HG03280 (cell line): ENCODE results near the gene ZNF629.
A peak's percentile ranks its signal among the peaks of the same experiment; 100 is the strongest.

Experiments used
- ATAC-seq: cut with Tn5 transposase; IDR thresholded peaks from one replicate; pipeline ENCODE4 v1.9.1; 2021; ENCODE audit warnings: mild to moderate bottlenecking, moderate library complexity; ENCODE audit not compliant: unreplicated experiment

ZNF629 gene

DNA sequence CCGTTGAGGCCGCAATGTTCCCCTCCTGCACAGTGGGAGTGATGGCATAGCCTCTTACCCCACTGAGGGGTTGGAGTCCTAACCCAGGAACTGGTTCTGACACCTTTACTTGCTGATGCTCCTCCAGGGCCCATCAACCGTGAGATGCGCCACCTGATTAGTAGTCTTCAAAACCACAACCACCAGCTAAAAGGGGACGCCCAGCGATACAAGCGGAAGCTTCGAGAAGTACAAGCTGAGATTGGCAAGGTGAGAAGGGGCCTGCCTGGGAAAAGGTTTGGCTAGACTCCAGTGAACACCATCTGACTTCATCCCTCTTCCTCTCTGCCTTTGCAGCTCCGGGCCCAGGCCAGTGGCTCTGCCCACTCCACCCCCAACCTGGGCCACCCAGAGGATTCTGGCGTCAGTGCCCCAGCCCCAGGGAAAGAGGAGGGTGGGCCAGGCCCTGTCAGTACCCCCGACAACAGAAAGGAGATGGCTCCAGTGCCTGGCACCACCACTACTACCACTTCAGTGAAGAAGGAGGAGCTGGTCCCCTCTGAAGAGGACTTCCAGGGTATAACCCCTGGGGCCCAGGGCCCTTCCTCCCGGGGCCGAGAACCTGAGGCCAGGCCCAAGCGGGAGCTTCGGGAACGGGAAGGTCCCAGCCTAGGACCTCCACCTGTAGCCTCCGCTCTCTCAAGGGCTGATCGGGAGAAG is 19.1 kb downstream of the ZNF629 start:
- no peak for ATAC-seq

DNA sequence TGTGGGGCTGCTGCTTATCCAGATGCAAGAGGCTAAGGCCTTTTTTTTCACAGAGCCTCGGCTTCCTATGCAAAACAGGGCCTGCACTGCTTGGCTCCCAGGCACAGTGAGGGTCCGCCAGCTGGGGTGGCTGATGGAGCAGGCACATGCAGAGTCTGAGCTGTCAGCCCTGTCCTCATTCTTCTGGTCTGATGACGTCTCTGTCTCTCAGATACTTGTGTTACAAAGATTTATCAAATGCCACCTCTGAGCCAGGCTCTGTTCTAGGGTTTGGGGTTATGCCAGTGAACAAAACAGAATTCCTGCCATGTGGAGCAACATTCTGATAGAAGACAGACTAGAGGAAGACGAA is 20.1 kb downstream of the ZNF629 start:
- ATAC-seq = no peak

DNA sequence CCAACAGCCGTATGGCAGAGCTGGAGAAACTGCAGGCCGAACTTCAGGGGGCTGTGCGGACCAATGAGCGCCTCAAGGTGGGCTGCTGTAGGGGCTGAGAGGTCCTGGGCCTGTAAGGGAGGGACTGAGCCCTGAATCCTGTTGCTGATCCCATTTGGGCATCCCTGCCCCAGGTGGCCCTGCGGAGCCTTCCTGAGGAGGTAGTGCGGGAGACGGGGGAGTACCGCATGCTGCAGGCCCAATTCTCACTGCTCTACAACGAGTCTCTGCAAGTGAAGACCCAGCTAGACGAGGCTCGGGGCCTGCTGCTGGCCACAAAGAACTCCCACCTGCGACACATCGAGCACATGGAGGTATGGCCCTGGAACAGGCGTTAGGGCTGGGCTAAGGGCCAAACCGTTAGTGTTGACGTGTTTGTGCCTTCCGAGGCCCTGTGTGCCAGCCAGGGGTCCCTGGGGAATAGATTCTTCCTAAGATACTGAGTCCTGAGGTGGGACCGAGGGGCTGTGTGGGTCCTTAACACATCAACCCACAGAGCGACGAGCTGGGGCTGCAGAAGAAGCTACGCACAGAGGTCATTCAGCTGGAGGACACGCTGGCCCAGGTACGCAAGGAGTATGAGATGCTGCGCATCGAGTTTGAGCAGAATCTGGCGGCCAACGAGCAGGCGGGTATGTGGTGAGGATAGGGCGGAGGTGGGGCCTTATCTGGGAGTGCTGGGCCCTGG is 20.6 kb downstream of the ZNF629 start:
- no peak for ATAC-seq

DNA sequence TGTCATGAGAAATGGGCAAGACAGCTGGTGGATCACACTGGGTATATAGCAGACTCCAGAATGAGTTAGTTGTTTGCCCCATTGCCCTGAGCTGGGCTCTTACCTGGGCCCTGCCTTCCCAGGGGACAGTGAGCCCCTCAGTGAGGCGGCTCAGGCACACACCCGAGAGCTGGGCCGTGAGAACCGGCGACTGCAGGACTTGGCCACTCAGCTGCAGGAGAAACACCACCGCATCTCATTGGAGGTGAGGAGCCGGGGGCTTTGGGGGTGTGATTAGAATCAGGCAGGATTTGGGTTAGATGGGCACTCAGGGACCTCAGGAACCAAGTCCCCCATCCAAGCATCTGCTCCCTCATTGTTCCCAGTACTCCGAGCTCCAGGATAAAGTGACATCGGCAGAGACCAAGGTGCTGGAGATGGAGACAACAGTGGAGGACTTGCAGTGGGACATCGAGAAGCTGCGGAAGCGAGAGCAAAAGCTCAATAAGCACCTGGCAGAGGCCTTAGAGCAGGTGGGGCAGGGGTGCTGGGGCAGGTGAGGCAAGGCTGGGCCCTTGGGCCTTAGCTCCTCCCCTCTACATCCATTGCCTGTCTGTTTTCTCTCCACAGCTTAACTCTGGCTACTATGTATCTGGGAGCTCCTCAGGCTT is 22.1 kb downstream of the ZNF629 start:
- no peak for ATAC-seq

DNA sequence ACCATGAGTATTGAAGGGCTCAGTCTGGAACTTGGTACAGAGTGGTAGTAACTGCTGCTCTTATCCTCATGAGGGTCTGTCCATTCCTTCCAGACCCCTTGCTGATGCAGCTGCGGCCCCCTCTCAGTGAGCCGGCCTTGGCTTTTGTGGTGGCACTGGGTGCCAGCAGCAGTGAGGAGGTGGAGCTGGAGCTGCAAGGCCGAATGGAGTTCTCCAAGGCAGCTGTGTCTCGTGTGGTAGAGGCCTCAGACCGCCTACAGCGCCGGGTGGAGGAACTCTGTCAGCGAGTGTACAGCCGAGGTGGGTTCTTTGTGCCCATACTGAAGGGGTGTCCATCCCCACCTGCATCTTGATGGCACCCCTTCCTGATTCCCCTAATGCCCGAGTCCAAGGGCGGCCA is 22.9 kb downstream of the ZNF629 start:
- no peak for ATAC-seq

DNA sequence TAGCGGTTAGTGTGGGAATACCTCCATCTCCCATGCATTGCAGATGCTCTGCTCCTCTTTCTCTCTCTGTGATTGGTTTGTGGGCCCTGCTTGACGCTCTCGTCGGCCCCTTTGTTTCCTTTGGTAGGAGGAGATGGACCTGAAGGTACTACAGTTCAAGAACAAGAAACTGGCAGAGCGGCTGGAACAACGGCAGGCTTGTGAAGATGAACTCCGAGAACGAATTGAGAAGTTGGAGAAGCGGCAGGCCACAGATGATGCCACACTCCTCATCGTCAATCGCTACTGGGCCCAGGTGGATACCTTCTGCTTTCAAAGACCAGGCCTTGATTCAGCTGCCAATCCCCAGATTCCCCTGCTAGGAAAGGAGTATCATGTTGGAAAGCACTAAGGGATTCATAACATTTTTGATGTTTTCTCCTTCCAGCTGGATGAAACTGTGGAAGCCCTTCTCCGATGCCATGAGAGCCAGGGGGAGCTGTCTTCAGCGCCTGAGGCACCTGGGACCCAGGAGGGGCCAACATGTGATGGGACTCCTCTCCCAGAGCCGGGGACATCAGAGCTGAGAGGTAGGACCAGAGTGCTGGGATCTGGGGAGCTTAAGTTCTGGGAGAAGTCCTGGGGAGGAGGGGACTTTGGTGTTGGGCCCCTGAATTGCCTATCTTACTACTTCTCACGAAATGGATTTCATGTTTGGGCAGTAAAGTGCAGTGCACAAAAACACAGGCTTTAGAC is 23.8 kb downstream of the ZNF629 start:
- no peak for ATAC-seq

DNA sequence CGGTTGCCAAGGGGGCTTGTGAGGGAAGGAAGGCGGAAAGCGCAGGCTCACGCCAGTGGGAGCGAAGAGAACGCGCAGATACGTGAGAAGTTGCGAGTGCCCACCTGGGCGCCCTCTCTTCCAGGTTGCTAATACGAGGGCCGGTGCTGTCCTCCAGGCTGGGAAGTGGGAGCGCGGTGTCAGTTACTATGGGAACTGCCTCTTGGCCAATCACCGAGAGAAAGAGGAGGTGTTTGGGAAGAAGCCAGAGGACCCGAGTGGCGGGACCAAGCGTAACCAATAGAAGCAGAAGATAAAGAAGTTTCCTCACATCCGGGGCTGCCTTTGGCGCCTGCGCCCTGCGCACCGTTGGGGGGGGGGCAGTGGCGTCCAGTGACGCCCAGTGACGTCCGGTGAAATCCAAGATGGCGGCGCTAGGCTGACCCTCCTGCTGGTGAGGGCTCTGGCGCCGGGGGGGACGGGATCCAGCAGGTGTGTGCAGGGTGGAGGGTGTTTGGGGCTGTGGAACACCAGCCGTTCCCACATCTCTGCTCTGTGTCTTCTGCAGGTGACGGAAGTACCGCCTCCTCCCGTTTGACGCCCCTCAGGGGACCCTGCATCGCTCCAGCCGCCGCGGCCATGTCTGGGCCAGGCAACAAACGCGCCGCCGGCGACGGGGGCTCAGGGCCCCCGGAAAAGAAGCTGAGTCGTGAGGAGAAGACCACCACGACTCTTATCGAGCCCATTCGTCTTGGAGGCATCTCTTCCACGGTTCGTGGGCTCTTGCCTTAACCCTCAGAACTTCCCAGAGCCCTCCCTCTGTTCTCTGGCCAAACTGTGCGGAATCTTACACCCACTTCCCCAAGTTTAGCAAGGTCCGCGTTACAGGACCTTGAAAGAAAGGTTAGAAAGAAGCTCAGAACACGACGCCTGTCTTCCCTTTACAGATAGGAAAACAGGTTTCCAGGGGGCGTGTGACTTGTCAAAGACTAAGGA is 24.8 kb downstream of the ZNF629 start, which contains the start of the genes CFAP119 and RNF40:
Gene CFAP119 (minus strand): TSS at position 135 of the 975 bp plus-strand sequence. CDS start 314 bp downstream, outside the sequence.
Gene RNF40 (plus strand): TSS at position 395 of the 975 bp plus-strand sequence. CDS start 224 bp downstream, at position 619.
- peak; percentile 86 for ATAC-seq

DNA sequence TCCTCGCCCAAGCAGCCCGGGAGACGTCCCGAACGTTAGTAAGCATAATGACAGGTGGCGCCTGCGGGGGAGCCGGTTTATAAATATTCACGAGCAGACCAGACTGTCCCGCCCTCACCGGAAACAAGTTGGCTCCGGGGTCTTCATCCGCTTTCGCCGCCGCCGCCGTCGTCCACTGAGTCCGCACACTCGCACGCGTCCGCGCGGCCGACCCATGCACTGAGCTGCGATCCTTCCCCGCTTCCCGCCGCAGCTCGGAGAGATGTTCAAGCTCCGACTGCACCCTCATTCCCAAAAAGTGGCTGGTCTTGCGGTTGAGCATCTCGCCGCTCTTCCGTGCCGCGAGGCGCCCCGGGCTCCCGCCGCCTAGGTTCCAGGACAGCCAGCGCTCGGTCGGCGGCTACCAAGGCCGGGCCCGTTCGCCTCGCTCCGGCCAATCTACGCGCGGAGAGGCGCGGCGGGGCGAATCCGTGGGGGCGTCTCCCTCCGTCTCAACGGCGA is 25.5 kb downstream of the ZNF629 start:
- ATAC-seq = peak; percentile 36

DNA sequence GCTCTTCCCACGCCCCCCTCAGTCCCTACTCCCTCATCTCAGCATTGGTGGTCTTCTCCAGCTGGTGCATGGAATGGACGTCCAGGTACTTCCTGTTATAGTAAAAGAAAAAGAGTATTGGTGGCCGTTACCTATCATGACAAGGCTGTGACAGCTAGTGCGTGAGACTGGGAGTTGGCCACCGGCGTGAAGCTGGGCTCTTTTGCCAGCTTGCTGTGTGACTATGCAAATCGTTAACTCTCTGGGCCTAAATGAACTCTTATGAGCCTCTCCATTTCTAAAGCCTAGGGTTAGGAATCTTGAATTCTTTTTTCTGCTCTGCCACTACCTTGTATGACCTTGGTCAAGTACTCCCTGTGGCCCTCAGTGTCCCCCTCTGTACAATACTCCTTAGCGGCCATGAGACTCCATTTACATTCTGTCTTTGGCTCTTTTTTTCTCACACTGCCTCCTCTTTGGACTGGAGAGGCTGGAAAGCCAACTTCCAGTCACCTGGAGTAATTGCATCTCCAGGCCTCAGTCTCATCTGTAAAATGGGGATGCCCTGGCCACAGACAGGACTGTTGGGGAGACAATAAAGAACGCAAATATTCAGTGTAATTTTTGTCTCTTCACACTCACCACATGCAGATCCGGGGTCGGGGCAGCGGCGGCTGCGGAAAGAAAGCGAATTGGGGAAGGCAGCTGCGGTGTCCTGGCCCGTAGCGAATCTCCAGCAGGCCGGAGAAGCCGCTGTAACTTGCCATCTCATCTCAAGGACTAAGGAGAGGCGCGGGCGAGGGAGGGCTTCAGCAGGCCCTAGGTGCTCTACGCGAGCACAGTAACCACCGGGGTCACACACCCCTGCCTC is 26.2 kb downstream of the ZNF629 start:
- no peak for ATAC-seq

DNA sequence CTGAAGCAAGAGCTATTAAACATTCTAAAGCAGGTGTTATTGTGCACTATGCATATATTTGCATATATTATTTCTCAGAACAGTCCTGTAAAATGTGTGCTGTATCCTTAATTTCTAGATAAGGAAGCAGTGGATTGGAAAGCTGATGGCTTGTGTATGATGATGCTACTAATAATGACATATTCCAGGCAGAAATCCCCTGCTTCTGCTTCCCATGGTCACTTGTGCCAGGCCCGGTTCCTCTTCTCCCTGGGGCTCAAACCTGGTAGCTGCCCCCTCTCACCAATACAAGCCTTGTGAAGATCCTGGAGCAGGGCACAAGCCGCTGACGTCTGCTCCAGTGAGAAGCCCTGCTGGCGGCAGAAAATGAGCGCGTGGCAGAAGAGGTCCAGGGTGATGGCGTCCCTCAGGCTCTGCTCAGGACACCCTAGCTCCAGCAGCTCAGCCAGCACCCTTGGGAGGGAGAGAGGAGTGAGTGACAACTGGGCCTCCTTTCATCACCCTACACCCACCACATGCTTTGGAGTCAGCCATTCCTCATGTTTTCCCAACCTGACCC is 26.9 kb downstream of the ZNF629 start:
- no peak for ATAC-seq

DNA sequence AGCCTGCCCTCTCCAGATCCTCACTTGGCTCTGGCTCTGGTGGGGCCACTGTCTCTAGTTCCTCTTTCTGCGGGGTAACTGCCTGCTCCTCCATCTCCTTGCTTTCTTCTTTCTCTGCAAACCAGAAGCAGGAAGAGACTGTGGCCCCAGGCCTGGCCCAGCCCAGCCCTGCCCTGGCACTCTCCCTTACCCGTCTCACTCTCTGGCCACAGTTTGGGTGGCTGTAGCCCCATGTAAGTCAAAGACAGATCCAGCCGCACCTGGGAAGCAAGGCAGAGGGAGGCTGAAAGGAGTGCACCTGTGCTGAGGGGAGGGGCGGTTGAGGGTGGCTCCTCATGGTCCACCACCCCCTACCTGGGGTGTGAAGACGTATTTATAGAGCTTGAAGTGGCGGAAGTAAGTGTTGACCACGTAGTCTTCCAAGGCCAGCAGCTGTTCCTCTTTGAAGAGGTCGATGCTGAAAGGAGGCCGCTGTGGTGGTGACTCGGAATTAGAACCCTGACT is 28.0 kb downstream of the ZNF629 start:
- ATAC-seq = no peak

DNA sequence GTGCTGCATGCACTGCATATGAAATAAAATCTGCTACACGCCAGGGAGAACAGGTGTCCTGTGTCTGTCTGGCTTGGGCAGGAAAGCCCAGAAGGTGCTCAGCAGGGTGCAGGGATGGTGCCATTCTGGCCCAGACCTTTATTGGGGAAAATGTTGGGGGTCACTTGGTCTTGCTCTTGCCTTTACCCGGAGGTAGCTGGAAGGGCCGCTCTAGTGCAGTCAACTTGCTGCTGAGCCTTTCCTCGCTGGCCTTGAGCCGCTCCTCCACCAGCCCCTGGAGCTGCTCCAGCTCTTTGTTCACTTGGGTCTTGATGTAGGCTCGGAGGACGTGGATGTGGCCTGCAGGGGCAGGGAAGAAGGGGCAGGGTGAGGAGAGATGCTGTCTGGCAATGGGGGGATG is 29.7 kb downstream of the ZNF629 start:
- no peak for ATAC-seq

DNA sequence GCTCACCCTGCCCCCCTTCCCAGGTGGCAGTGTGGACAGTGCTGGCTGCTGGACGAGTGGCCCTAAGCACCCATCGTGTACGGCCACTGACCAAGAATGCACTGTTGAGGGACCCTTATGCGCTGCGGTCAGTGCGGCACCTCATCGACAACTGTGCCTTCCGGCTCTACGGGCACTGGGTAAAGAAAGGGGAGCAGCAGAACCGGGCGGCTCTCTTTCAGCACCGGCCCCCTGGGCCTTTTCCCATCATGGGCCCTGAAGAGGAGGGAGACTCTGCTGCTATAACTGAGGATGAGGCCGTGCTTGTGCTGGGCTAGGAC is 30.3 kb downstream of the ZNF629 start:
- no peak for ATAC-seq

DNA sequence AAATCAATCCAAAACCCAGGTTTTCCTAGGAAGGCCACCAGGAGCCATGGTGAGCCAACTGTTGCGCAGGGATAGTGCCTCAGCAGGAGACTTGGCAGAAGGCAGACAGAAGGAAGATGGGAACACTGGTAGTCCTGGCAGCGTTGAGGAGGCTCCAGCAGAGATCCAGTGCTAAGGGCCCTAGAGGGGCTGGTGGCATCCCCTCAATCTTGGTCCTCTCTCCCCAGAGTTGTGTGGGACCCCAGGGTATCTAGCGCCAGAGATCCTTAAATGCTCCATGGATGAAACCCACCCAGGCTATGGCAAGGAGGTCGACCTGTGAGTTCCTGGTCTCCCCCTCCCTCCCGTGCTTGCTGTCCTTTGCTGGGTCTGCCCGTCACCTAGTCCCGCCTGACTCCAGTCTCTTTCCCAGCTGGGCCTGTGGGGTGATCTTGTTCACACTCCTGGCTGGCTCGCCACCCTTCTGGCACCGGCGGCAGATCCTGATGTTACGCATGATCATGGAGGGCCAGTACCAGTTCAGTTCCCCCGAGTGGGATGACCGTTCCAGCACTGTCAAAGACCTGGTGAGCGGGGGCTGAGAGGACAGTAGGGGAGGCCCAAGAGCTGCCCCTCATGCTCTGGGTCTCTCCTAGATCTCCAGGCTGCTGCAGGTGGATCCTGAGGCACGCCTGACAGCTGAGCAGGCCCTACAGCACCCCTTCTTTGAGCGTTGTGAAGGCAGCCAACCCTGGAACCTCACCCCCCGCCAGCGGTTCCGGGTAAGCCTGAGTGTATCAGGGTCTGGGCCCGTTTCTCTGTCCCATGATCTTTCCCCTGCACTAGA is 30.8 kb downstream of the ZNF629 start:
- ATAC-seq = no peak

DNA sequence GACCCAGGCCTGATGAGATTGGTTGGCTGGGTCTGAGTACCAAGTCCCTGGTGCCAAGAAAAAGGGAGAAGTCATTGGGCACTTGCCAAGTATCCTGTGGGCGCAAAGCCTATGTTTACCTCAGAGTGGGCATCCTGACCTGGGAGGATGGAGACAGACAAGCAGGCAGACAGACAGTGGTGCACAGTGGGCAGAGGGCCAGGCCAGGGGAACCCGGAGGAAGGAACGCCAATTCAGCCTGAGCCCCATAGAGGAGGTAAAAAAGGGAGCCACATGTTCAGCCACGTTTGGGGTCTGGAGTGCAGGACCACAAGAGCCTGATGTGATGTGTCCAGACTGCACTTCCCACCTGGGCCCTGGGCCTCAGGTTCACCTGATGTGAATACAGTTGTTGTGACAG is 33.4 kb downstream of the ZNF629 start:
- ATAC-seq = no peak

DNA sequence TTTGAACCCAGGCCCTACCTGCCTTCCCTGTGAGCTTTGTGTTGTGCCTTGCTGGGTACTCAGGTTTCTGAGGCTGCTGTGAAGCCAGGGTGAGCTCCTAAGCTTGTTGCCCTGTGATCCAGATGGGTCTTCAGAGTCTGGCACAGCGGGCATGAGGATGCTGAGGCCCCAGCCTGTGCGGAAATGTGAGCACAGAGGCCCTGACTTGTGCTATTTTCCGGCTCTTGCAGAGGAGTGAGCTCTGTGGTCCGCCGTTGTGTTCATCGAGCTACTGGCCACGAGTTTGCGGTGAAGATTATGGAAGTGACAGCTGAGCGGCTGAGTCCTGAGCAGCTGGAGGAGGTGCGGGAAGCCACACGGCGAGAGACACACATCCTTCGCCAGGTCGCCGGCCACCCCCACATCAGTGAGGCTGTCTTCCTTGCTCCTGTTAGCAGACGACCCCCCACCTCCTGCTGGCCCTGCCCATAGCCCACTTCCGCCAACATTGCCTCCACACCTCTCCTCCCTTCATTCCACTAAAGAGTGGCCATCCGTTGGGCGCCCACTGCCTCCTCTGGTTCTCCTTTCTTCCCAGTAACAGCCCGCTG is 36.0 kb downstream of the ZNF629 start:
- no peak for ATAC-seq

DNA sequence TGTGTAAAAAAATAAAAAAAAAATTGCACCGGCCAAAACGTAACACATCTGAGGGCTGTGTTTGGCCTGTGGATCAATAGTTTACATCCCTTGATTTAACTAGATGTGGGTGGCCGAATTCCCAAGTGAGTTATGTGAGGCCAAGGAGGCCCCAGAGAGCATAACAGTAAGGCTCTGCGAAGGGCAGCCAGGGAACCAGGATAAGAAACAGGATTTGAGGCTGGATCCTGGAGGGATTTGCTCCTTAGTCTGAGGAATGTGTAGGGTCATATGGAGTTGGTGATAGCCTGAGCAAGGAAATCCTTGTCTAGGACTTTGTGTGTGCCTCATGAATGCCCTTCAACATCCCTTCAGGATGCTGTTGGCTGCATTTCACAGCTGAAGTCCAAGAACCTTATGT is 36.8 kb downstream of the ZNF629 start:
- ATAC-seq = no peak
